Measurements from ENCODE around the gene PTPRM. TPM values are rescaled to one million over a fixed set of nuclear protein-coding genes. Genes with fewer than 3 reads are reported as not detected.

The PTPRM gene
- total RNA-seq, 4 donors from 2014 or later: 22.5 to 92.5 (median 39.2) TPM

- TF ChIP-seq EP300 (IDR thresholded peaks at IDR 0.05; ENCODE audit: low read depth) (no peak), CTCF (IDR thresholded peaks at IDR 0.05) (no peak), POLR2A (IDR thresholded peaks at IDR 0.05) (no peak), POLR2AphosphoS5 (IDR thresholded peaks at IDR 0.05) (no peak)
These were observed 462.6 kb downstream of the PTPRM start for GRCh38 chr18:8029731-8030130.

GRCh38 chr18:8030201-8030600 is 463.1 kb downstream of the PTPRM start:
- no peak for TF ChIP-seq EP300 (IDR thresholded peaks at IDR 0.05; ENCODE audit: low read depth)
- no peak for TF ChIP-seq POLR2A (IDR thresholded peaks at IDR 0.05)
- whole genome bisulfite sequencing, 2 donors (ENCODE audit: low coverage in 1 of 2): 94 to 98% methylated on average over 4 of the region's 4 CpGs
- in situ Hi-C loops (cut with MboI; ENCODE audit: low pct_ligation_motif_present in 1 of 4, low pct_unique_long_range_greater_than_20kb in 1 of 4, low sequenced_read_pairs in 3 of 4) (loop anchor here in 1 of 4 donors (25.0 kb wide), 1 partner anchor 118 kb away; no protein-coding TSS in a partner anchor), intact Hi-C loops (cut with DNase I; ENCODE audit: low total_unique reads) (no loop called here)
- Histone ChIP-seq H3K4me3 (no peak overlapping the region), H3K27me3 (no peaks in the 10 kb centered on the region), H3K36me3 (no peaks in the 10 kb centered on the region), H3K27ac (no peak overlapping the region), H3K4me1 (no peaks in the 10 kb centered on the region), H3K9me3 (peaks cover 0 to 4% of the 10 kb centered on the region in 2 donors)
- no peak for DNase-seq

More at GRCh38 chr18:8029731-8030130, 462.6 kb downstream of the PTPRM start:
- H3K9me3 ChIP-seq: peaks cover 0 to 4% of the 10 kb centered on the region in 2 donors
- intact Hi-C loops (cut with DNase I; ENCODE audit: low total_unique reads): no loop called here
- 92 to 94% methylated on average over 4 to 8 of the region's 8 CpGs for WGBS, 2 donors (ENCODE audit: low coverage in 1 of 2)
- H3K4me1 ChIP-seq: no peaks in the 10 kb centered on the region
- in situ Hi-C loops (cut with MboI; ENCODE audit: low pct_ligation_motif_present in 1 of 4, low pct_unique_long_range_greater_than_20kb in 1 of 4, low sequenced_read_pairs in 3 of 4): loop anchor here in 1 of 4 donors (25.0 kb wide), 1 partner anchor 117 kb away; no protein-coding TSS in a partner anchor
- no peak overlapping the region for H3K4me3 ChIP-seq
- H3K27ac ChIP-seq: no peak overlapping the region
- no peak for DNase-seq
- H3K36me3 ChIP-seq: no peaks in the 10 kb centered on the region
- H3K27me3 ChIP-seq: no peaks in the 10 kb centered on the region

GRCh38 chr18:8031496-8031895 is 464.4 kb downstream of the PTPRM start:
- DNase-seq: no peak
- Histone ChIP-seq H3K4me3 (no peak overlapping the region), H3K27me3 (no peaks in the 10 kb centered on the region), H3K27ac (no peak overlapping the region), H3K9me3 (peaks cover 0 to 4% of the 10 kb centered on the region in 2 donors), H3K36me3 (no peaks in the 10 kb centered on the region), H3K4me1 (no peaks in the 10 kb centered on the region)
- WGBS, 2 donors (ENCODE audit: low coverage in 1 of 2): 79 to 83% methylated on average over 3 of the region's 3 CpGs
- in situ Hi-C loops (cut with MboI; ENCODE audit: low pct_ligation_motif_present in 1 of 4, low pct_unique_long_range_greater_than_20kb in 1 of 4, low sequenced_read_pairs in 3 of 4): loop anchor here in 1 of 4 donors (25.0 kb wide), 1 partner anchor 119 kb away; no protein-coding TSS in a partner anchor
- intact Hi-C loops (cut with DNase I; ENCODE audit: low total_unique reads): no loop called here
- no peak for TF ChIP-seq POLR2AphosphoS5 (IDR thresholded peaks at IDR 0.05)
- no peak for TF ChIP-seq EP300 (IDR thresholded peaks at IDR 0.05; ENCODE audit: low read depth)
- TF ChIP-seq POLR2A (IDR thresholded peaks at IDR 0.05): no peak

- no peaks in the 10 kb centered on the region for H3K36me3 ChIP-seq
- H3K27ac ChIP-seq: no peak overlapping the region
- no peaks in the 10 kb centered on the region for H3K27me3 ChIP-seq
- peaks cover 0 to 4% of the 10 kb centered on the region in 2 donors for H3K9me3 ChIP-seq
- H3K4me3 ChIP-seq: no peak overlapping the region
- no peak for TF ChIP-seq POLR2A (IDR thresholded peaks at IDR 0.05)
- no peak for TF ChIP-seq POLR2AphosphoS5 (IDR thresholded peaks at IDR 0.05)
- TF ChIP-seq CTCF (IDR thresholded peaks at IDR 0.05): no peak
- TF ChIP-seq EP300 (IDR thresholded peaks at IDR 0.05; ENCODE audit: low read depth): no peak
- no peak for DNase-seq
- 92 to 100% methylated on average over 1 of the region's 1 CpG for WGBS, 2 donors (ENCODE audit: low coverage in 1 of 2)
- in situ Hi-C loops (cut with MboI; ENCODE audit: low pct_ligation_motif_present in 1 of 4, low pct_unique_long_range_greater_than_20kb in 1 of 4, low sequenced_read_pairs in 3 of 4) (loop anchor here in 1 of 4 donors (25.0 kb wide), 1 partner anchor 122 kb away; no protein-coding TSS in a partner anchor), intact Hi-C loops (cut with DNase I; ENCODE audit: low total_unique reads) (no loop called here)
- no peaks in the 10 kb centered on the region for H3K4me1 ChIP-seq
These were observed 467.6 kb downstream of the PTPRM start for GRCh38 chr18:8034674-8035073.

- no peaks in the 10 kb centered on the region for H3K4me1 ChIP-seq
- no peak for TF ChIP-seq EP300 (IDR thresholded peaks at IDR 0.05; ENCODE audit: low read depth)
- no peak for TF ChIP-seq POLR2A (IDR thresholded peaks at IDR 0.05)
- no peak for TF ChIP-seq CTCF (IDR thresholded peaks at IDR 0.05)
- TF ChIP-seq POLR2AphosphoS5 (IDR thresholded peaks at IDR 0.05): no peak
- no peaks in the 10 kb centered on the region for H3K36me3 ChIP-seq
- H3K27me3 ChIP-seq: no peaks in the 10 kb centered on the region
- no peak for DNase-seq
- whole genome bisulfite sequencing, 2 donors (ENCODE audit: low coverage in 1 of 2): 71 to 86% methylated on average over 3 of the region's 3 CpGs
- H3K4me3 ChIP-seq: no peak overlapping the region
- in situ Hi-C loops (cut with MboI; ENCODE audit: low pct_ligation_motif_present in 1 of 4, low pct_unique_long_range_greater_than_20kb in 1 of 4, low sequenced_read_pairs in 3 of 4): loop anchor here in 1 of 4 donors (25.0 kb wide), 1 partner anchor 124 kb away; no protein-coding TSS in a partner anchor
- no peak overlapping the region for H3K27ac ChIP-seq
- intact Hi-C loops (cut with DNase I; ENCODE audit: low total_unique reads): no loop called here
- peaks cover 0 to 4% of the 10 kb centered on the region in 2 donors for H3K9me3 ChIP-seq
These were observed 469.4 kb downstream of the PTPRM start for GRCh38 chr18:8036551-8036950.
